Mesendoderm (in vitro differentiated cells): ENCODE data around the gene ACAD11. TPM values are rescaled to one million over a fixed set of nuclear protein-coding genes. Genes with fewer than 3 reads are reported as not detected.

Source experiments
- DNase-seq: peaks from one replicate; pipeline ENCODE4 v3.0.0; 2013
- H2AK5ac ChIP-seq: 2 replicates; pipeline ENCODE4 v1.6.1; 2013; ENCODE audit warnings: low read length, inconsistent platforms
- H2BK120ac ChIP-seq: 2 replicates; pipeline ENCODE4 v1.6.1; 2013; ENCODE audit warnings: low read depth, mild to moderate bottlenecking, low read length, moderate library complexity, mixed read lengths
- H2BK15ac ChIP-seq: replicated peaks from 2 replicates; pipeline ENCODE4 v1.6.1; 2013; ENCODE audit warnings: low read depth, mild to moderate bottlenecking, moderate library complexity
- H2BK5ac ChIP-seq: 2 replicates; pipeline ENCODE4 v1.6.1; 2013; ENCODE audit warnings: low read length, inconsistent platforms
- H3K18ac ChIP-seq: 2 replicates; pipeline ENCODE4 v1.6.1; 2013; ENCODE audit warnings: mild to moderate bottlenecking, low read length, mixed read lengths
- H3K23ac ChIP-seq: one replicate; pipeline ENCODE4 v1.6.1; 2013; ENCODE audit warnings: low read length
- H3K27ac ChIP-seq: 2 replicates; pipeline ENCODE4 v1.5.1; 2013; ENCODE audit warnings: low read depth, mild to moderate bottlenecking, inconsistent platforms, low read length, moderate library complexity
- H3K27me3 ChIP-seq: 2 replicates; pipeline ENCODE4 v1.6.1; 2013; ENCODE audit warnings: low read length, control low read depth, mild to moderate bottlenecking, inconsistent platforms; ENCODE audit not compliant: insufficient read depth, poor library complexity
- H3K36me3 ChIP-seq: 2 replicates; pipeline ENCODE4 v1.6.1; 2013; ENCODE audit warnings: low read length, inconsistent platforms; ENCODE audit not compliant: control insufficient read depth, insufficient read depth
- H3K4ac ChIP-seq: one replicate; pipeline ENCODE4 v1.6.1; 2013; ENCODE audit warnings: low read depth, mild to moderate bottlenecking, low read length, moderate library complexity
- H3K4me1 ChIP-seq: 2 replicates; pipeline ENCODE4 v1.6.1; 2013; ENCODE audit warnings: low read depth, low read length, inconsistent platforms; ENCODE audit not compliant: control insufficient read depth
- H3K4me2 ChIP-seq: 2 replicates; pipeline ENCODE4 v1.6.1; 2013; ENCODE audit warnings: low read length
- H3K4me3 ChIP-seq: 2 replicates; pipeline ENCODE4 v1.5.1; 2013; ENCODE audit warnings: mild to moderate bottlenecking, low read length
- H3K56ac ChIP-seq: one replicate; pipeline ENCODE4 v1.6.1; 2013; ENCODE audit warnings: low read length
- H3K79me1 ChIP-seq: 2 replicates; pipeline ENCODE4 v1.6.1; 2013; ENCODE audit warnings: low read length, inconsistent platforms
- H3K79me2 ChIP-seq: 2 replicates; pipeline ENCODE4 v1.6.1; 2013; ENCODE audit warnings: mild to moderate bottlenecking, low read length; ENCODE audit not compliant: control insufficient read depth, insufficient read depth
- H3K9ac ChIP-seq: 2 replicates; pipeline ENCODE4 v1.6.1; 2013; ENCODE audit warnings: low read length, inconsistent platforms
- H4K5ac ChIP-seq: one replicate; pipeline ENCODE4 v1.6.1; 2013; ENCODE audit warnings: low read length
- H4K8ac ChIP-seq: one replicate; pipeline ENCODE4 v1.6.1; 2013; ENCODE audit warnings: low read depth, mild to moderate bottlenecking, control low read depth, low read length, moderate library complexity
- WGBS: extraction: QIAGEN DNeasy Blood & Tissue Kit; methylation state at CpG from one replicate; pipeline ENCODE4 v1.1.7; 2013; ENCODE audit warnings: low lambda C conversion rate, missing lambda C conversion rate; ENCODE audit not compliant: insufficient coverage; ENCODE audit errors: extremely low coverage; 5-methylcytosine and 5-hydroxymethylcytosine counted together
- polyA plus RNA-seq, 2 experiments: library from polyadenylated mRNA; stranded (reverse); fragments of 200-250 nt; gene quantifications; one replicate each; pipeline ENCODE4 v1.2.3, GENCODE V29; 2013

Gene ACAD11
- polyA plus RNA-seq (2013, experiment 1 of 2): 7.0 TPM
- 6.7 TPM for polyA plus RNA-seq (2013, experiment 2 of 2)

GRCh38 chr3:132659365-132660051 is at the start of gene ACAD11:
Gene ACAD11 (minus strand): TSS chr3:132659809. CDS start chr3:132659751, 58 bp downstream.
- Histone ChIP-seq H2BK5ac (peak within 1 kb of the TSS; percentile 87), H3K36me3 (no peaks in the 10 kb centered on the region), H3K56ac (peak within 1 kb of the TSS; percentile 98), H3K23ac (peak within 1 kb of the TSS; percentile 90), H3K27me3 (no peaks in the 10 kb centered on the region), H3K4ac (peak within 1 kb of the TSS; percentile 58), H4K5ac (no peak within 1 kb of the TSS), H3K4me1 (no peaks in the 10 kb centered on the region), H3K18ac (peak within 1 kb of the TSS; percentile 46), H3K4me2 (peak within 1 kb of the TSS; percentile 96), H2BK15ac (no peak within 1 kb of the TSS), H3K27ac (peak within 1 kb of the TSS; percentile 36), H3K4me3 (peak within 1 kb of the TSS; percentile 81), H2BK120ac (no peak within 1 kb of the TSS), H2AK5ac (no peak within 1 kb of the TSS), H3K9ac (peak within 1 kb of the TSS; percentile 95), H3K79me2 (peaks cover 10% of the 10 kb centered on the region), H4K8ac (no peak within 1 kb of the TSS), H3K79me1 (peaks cover 4% of the 10 kb centered on the region)
- peak; percentile 84 for DNase-seq
- no CpG with 5 or more reads among the region's 34 CpGs for WGBS

GRCh38 chr3:132703733-132704132 is 44.1 kb upstream of the ACAD11 start:
- H2AK5ac ChIP-seq: no peak overlapping the region
- no peaks in the 10 kb centered on the region for H3K79me2 ChIP-seq
- no peaks in the 10 kb centered on the region for H3K4me1 ChIP-seq
- H2BK15ac ChIP-seq: no peak overlapping the region
- no peak for DNase-seq
- H3K9ac ChIP-seq: no peak overlapping the region
- H2BK5ac ChIP-seq: no peak overlapping the region
- H3K56ac ChIP-seq: no peak overlapping the region
- H3K27ac ChIP-seq: no peak overlapping the region
- no peak overlapping the region for H3K4ac ChIP-seq
- no peak overlapping the region for H2BK120ac ChIP-seq
- peaks cover 2% of the 10 kb centered on the region for H3K36me3 ChIP-seq
- no peak overlapping the region for H3K4me3 ChIP-seq
- no peak overlapping the region for H4K8ac ChIP-seq
- no CpG with 5 or more reads among the region's 2 CpGs for WGBS
- H3K79me1 ChIP-seq: no peaks in the 10 kb centered on the region
- no peak overlapping the region for H4K5ac ChIP-seq
- H3K27me3 ChIP-seq: no peaks in the 10 kb centered on the region
- no peak overlapping the region for H3K18ac ChIP-seq
- no peak overlapping the region for H3K4me2 ChIP-seq
- no peak overlapping the region for H3K23ac ChIP-seq

GRCh38 chr3:132695422-132695821 is 35.8 kb upstream of the ACAD11 start:
- no peak overlapping the region for H2AK5ac ChIP-seq
- no peak overlapping the region for H3K9ac ChIP-seq
- WGBS: no CpG with 5 or more reads among the region's 1 CpG
- H3K79me2 ChIP-seq: no peaks in the 10 kb centered on the region
- H3K27ac ChIP-seq: no peak overlapping the region
- no peak overlapping the region for H3K18ac ChIP-seq
- no peak overlapping the region for H4K5ac ChIP-seq
- H2BK15ac ChIP-seq: no peak overlapping the region
- H3K56ac ChIP-seq: no peak overlapping the region
- no peak overlapping the region for H3K4me3 ChIP-seq
- H3K4ac ChIP-seq: no peak overlapping the region
- no peaks in the 10 kb centered on the region for H3K79me1 ChIP-seq
- H4K8ac ChIP-seq: no peak overlapping the region
- H3K4me1 ChIP-seq: no peaks in the 10 kb centered on the region
- no peaks in the 10 kb centered on the region for H3K36me3 ChIP-seq
- H3K4me2 ChIP-seq: no peak overlapping the region
- no peaks in the 10 kb centered on the region for H3K27me3 ChIP-seq
- H2BK5ac ChIP-seq: no peak overlapping the region
- H3K23ac ChIP-seq: no peak overlapping the region
- H2BK120ac ChIP-seq: no peak overlapping the region
- DNase-seq: no peak

GRCh38 chr3:132694991-132695390 is 35.4 kb upstream of the ACAD11 start:
- H3K56ac ChIP-seq: no peak overlapping the region
- no peak overlapping the region for H3K9ac ChIP-seq
- no peak overlapping the region for H3K4ac ChIP-seq
- no peak overlapping the region for H2BK5ac ChIP-seq
- no peak overlapping the region for H2BK120ac ChIP-seq
- no peak overlapping the region for H2AK5ac ChIP-seq
- no peak overlapping the region for H3K23ac ChIP-seq
- H3K4me1 ChIP-seq: no peaks in the 10 kb centered on the region
- H3K18ac ChIP-seq: no peak overlapping the region
- WGBS: no CpG with 5 or more reads among the region's 4 CpGs
- no peak overlapping the region for H3K4me2 ChIP-seq
- H3K4me3 ChIP-seq: no peak overlapping the region
- H2BK15ac ChIP-seq: no peak overlapping the region
- H3K36me3 ChIP-seq: no peaks in the 10 kb centered on the region
- no peaks in the 10 kb centered on the region for H3K79me2 ChIP-seq
- H3K79me1 ChIP-seq: no peaks in the 10 kb centered on the region
- DNase-seq: no peak
- no peak overlapping the region for H4K5ac ChIP-seq
- no peak overlapping the region for H4K8ac ChIP-seq
- no peaks in the 10 kb centered on the region for H3K27me3 ChIP-seq
- H3K27ac ChIP-seq: no peak overlapping the region

GRCh38 chr3:132690040-132690439 is 30.4 kb upstream of the ACAD11 start:
- WGBS: no CpG with 5 or more reads among the region's 4 CpGs
- H2BK15ac ChIP-seq: no peak overlapping the region
- no peaks in the 10 kb centered on the region for H3K4me1 ChIP-seq
- H4K5ac ChIP-seq: no peak overlapping the region
- no peaks in the 10 kb centered on the region for H3K27me3 ChIP-seq
- no peak overlapping the region for H2BK5ac ChIP-seq
- H3K79me2 ChIP-seq: no peaks in the 10 kb centered on the region
- no peak overlapping the region for H2AK5ac ChIP-seq
- no peak overlapping the region for H3K23ac ChIP-seq
- no peak overlapping the region for H3K9ac ChIP-seq
- H4K8ac ChIP-seq: no peak overlapping the region
- no peak for DNase-seq
- H3K79me1 ChIP-seq: no peaks in the 10 kb centered on the region
- H3K4me3 ChIP-seq: no peak overlapping the region
- H3K4me2 ChIP-seq: no peak overlapping the region
- no peak overlapping the region for H3K27ac ChIP-seq
- H3K18ac ChIP-seq: no peak overlapping the region
- H3K36me3 ChIP-seq: peaks cover 2% of the 10 kb centered on the region
- no peak overlapping the region for H3K56ac ChIP-seq
- H3K4ac ChIP-seq: no peak overlapping the region
- H2BK120ac ChIP-seq: no peak overlapping the region

- no peak overlapping the region for H4K8ac ChIP-seq
- H3K23ac ChIP-seq: no peak overlapping the region
- H3K4me2 ChIP-seq: no peak overlapping the region
- H2BK120ac ChIP-seq: no peak overlapping the region
- H3K36me3 ChIP-seq: no peaks in the 10 kb centered on the region
- no peaks in the 10 kb centered on the region for H3K4me1 ChIP-seq
- no peaks in the 10 kb centered on the region for H3K79me2 ChIP-seq
- H2BK15ac ChIP-seq: no peak overlapping the region
- H3K18ac ChIP-seq: no peak overlapping the region
- H3K27me3 ChIP-seq: no peaks in the 10 kb centered on the region
- no peak overlapping the region for H3K56ac ChIP-seq
- no peak overlapping the region for H3K4ac ChIP-seq
- no peak for DNase-seq
- no peak overlapping the region for H3K4me3 ChIP-seq
- H3K27ac ChIP-seq: no peak overlapping the region
- H2AK5ac ChIP-seq: no peak overlapping the region
- H3K79me1 ChIP-seq: no peaks in the 10 kb centered on the region
- H2BK5ac ChIP-seq: no peak overlapping the region
- no peak overlapping the region for H4K5ac ChIP-seq
- no peak overlapping the region for H3K9ac ChIP-seq
Observed at GRCh38 chr3:132682201-132682600, 22.6 kb upstream of the ACAD11 start.
